SKM-1 (cell line): ENCODE data around the gene ZMYND11.

Experiments
- DNase-seq: peaks from one replicate; lab custom pipeline; 2025; ENCODE audit not compliant: unreplicated experiment; lab: John Stamatoyannopoulos, UW

Gene ZMYND11

DNA sequence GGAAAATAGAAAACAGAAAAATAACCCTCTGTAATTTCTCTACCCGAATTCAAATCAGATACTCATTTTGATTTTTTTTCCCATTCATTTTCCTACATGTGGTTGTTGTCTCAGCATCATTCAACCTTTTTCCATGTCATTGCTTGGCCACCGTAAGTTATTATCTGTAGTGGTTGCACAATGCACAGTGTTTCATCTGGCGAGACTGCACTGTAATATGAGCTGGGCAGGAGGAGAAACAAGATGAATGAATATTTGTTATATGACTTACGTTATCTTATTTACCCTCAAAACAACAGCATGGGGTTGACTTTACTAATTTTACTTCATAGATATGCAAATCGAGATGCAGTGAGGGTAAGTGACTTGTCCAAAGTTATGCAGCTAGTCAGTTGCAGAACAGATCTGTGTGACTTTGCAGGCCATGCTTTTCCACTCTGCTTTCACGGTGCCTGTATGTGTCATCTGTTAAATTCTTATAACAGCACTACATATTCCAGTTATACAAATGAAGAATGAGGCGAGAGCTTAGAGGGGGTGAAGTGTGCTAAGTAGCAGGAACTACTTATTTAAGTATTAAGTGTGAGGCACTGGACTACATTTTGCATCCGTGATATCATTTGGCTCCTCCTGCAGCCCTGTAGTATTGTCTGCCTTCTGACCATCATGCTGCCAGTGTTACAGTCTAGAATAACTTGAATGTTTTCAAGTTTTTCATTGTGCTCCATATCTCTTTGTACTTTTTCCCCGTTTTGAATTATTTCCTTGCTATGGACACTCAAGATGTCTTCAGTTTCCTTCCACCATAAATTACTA, 56.7 kb downstream of the ZMYND11 start:
- DNase-seq: no peak

- DNase-seq: no peak
These were observed 59.0 kb downstream of the ZMYND11 start for GRCh38 chr10:194281-194680.

DNA sequence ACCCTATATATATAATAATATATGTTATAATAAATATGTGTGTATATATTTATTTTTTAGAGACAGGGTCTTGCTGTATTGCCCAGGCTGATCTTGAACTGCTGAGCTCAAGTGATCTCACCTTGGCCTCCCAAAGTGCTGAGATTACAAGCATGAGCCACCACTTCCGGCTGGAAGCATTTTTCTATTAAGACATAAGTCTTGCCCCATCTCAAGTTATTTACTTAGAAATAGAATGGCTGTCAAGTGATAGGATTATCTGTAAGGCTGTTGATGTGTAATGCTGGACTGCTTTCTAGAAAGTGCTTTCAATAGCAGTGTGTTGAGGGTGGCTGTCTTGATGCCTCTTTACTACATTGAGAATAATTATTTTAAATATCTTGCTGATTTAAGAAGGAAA, 65.2 kb downstream of the ZMYND11 start:
- no peak for DNase-seq

DNA sequence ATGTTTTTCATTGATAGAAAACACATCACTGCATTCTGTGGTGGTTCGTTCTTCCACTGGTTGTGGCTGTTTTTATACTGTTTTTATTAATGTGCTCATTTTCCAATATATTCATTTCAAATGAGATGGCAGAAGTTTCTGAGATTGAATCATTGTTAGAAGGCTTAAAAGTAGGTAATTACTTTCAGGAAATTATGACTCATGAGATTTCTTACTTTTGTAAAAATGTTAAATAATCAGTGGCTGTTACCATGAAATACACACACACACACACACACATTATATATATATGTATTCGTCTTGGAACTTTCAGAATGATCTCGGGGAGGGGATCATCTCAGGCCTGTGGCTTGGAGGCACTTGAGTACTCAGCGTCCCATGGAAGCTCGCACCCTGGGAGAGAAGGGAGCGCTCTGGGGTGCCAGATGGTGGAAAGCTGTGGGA, 66.1 kb downstream of the ZMYND11 start:
- DNase-seq: no peak

GRCh38 chr10:208616-209015, 73.4 kb downstream of the ZMYND11 start:
- DNase-seq: no peak

DNA sequence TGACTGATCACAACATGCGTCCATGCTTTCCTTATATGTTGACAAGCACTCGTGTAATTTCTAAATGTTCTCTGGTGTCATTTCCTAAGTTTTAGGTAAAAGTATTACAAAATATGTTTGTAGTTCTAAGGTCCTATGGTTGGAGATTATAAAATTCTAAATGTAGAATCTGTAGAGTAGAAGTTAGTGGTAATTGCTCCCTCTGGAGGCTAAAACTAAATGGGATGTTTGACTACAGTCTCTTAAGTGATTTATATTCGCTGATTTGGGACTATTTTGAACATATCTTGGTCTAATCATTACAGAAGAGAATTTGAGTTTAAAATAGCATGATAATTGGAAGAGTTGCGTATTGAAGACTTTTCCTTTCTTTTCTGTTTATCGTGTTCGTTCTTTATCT, 74.1 kb downstream of the ZMYND11 start:
- DNase-seq: no peak

- DNase-seq: no peak
These were observed 75.0 kb downstream of the ZMYND11 start for GRCh38 chr10:210297-210696.

- DNase-seq: no peak
These were observed 80.2 kb downstream of the ZMYND11 start for GRCh38 chr10:215444-215843.

DNA sequence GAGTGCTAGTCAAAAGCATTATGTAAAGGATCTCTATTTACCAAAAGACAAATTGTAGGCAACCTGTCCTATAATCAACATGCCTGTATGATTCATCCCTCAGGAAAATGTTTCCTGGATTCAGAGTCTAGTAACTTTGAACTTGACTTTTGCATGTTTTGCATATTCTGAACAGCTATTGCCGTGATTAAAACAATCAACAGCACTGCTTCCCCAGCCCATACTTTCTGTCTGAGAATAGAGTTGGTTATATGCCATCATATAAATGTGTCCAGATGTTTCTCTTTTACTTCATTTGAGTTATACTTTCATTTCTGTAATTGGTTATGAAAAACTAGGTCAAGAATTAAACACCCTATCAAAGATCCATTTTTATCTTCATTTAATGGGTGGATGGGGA, 83.5 kb downstream of the ZMYND11 start:
- DNase-seq: no peak

DNA sequence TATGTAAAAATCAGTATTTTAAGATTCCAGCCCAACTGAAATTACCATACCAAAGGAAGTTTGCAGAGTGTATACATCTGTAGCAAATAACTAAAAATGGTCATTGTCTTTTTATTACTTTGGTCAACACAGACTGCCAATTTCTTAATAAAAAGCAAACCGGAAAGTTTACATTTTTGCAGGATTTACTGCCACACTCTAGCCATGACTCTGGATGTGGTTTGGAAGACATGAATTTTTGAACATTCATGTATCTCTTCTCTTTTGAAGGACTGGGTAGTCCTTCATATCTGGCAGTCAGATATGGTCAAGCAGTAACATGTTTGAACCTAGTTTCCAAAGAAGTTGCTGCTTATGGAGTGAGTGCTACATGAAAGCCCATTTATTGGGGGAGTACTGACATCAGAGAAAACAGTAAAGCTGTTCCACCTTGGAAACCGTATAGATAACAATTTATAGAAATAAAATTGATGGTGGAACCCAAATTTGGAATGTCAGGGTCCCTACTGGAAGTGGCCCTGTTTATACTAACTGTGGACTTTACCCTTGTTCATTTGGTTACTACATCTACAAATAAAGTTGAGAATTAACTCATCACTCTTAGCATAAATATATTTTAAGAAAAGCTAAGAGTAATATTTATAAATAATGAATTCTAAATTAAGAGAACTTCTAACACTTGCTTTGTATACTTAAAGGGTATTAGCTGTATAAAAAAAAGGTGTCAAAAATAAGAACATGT, 84.6 kb downstream of the ZMYND11 start:
- no peak for DNase-seq

GRCh38 chr10:224571-224970, 89.3 kb downstream of the ZMYND11 start:
- DNase-seq: no peak

DNA sequence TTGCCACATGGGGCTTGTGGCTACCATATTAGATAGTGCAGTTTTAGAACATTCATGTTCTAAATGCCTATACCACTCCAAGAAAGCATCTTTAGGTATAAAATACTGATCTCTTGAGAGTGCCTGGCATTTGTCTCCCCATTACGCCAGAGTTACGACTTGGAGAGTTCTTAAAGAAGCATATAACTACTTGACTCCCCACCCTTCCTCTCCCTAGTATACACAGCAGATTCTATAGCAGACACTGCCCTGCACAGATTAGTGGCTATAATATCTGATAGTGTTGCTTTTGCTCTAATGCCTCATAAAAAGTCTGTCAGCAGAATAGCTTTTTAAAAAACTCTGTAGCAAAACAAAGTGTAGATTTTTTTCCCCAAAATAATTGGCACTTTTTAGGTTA, 90.8 kb downstream of the ZMYND11 start:
- DNase-seq: no peak

GRCh38 chr10:227014-227413, 91.8 kb downstream of the ZMYND11 start:
- DNase-seq: no peak

DNA sequence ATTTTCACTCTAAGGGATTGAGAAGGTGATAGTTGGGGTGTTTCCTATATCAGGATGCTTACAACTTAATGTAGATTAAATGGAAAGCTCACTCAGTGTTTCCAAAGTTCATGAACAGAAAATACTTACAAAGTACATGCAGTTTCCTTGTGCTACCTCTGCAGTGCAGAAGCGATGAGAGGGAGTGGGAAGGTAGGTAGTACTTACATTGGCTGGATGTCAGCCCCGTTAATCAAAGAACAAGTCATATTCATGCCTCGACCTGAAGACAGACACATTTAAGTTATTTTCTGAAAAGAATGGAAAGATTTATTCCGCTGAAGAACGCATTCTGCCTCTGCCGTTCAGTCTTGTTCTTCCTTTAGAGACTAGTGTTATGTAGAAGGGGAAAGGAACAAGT, 93.1 kb downstream of the ZMYND11 start:
- no peak for DNase-seq

DNA sequence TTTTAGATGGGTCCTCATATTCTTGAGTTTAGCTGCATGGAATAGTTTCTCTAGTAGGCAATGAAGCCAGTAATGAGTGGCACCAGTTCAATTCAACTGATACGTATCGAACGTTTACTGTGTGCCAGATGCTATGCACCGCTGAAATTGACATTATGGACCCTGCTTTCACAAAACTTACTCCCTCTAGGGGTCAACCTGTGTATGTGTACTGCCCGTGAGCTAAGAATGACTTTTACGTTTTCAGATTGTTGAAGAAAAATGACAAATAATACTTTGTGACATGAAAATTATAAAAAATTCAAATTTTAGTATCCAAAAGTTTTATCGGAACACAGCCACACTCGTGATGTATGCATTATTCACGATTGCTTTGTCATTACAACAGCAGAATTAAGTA, 95.5 kb downstream of the ZMYND11 start:
- no peak for DNase-seq

DNA sequence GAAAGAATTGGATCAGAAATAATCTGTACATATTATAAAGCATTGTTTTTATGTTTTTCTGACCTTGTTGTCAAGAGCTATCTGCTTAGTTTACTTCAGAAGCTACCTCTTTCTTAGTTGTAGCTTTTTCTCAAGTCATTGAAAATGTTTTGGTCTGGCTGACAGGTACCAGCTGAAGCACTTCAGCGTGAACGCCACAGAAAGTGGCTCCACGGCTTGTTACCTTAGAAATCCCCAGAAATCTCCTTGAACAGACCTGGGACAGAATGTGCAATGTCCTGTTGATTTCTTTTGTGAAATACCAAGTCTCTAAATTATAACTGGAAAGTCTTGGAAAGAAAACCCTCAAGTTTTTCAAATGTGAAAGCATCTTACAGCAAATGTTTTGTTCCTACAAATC, 96.8 kb downstream of the ZMYND11 start:
- no peak for DNase-seq

DNA sequence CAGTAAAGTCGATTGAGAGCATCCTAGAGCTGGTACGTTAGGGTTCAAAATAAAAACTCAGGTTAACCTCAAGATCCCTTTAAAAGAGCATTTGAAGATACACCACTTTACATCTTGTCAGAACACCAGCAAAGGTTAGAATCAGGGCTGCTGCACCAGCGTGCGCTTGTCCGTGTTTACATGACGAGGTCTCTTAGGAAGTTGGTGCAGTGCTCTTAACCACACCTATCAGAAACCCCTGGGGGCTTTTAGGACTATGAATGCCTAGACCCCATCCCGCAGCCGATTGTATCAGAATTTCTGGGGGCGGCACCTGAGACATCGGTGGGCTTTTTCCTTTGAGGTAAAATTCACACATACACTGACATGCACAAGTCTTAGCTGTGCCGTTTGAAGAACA, 97.6 kb downstream of the ZMYND11 start:
- DNase-seq: no peak

- no peak for DNase-seq
These were observed 99.6 kb downstream of the ZMYND11 start for GRCh38 chr10:234708-235406.

DNA sequence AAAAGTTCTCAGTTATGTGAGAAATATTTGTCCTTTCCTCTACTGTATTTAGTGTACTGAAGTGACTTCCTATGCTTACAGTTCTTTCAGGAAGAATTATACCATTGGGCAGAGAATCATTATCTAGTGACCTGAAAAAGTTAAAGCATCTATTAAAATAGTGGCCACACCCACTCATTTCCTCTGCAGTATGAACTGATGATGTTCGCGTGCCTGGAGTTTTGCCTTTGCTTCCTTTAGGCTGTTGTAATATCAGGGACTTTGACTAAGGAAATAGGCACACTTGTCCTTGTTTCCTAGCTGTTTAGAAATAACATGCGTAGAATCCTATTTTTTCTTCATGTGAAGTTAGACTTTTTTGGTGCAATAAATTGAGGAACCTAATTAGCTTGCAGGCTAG, 100.7 kb downstream of the ZMYND11 start:
- DNase-seq: no peak

DNA sequence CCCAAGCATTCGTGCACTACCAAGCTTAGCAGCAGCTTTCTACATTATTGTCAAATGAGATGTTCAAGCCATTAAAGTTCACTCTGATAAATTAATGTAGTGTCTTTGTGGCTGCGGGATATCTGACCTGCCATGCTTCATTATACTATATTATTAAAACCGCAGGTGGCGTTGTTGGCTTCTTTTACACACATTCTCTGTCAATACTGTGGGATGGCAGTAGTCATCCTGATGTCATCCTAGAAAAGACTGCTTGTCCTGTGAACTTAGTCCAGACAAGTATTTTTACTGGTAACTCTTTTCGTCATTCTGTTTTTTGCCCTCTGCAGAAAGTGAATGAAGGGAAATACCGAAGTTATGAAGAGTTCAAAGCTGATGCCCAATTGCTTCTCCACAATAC, 103.9 kb downstream of the ZMYND11 start:
- DNase-seq: no peak

DNA sequence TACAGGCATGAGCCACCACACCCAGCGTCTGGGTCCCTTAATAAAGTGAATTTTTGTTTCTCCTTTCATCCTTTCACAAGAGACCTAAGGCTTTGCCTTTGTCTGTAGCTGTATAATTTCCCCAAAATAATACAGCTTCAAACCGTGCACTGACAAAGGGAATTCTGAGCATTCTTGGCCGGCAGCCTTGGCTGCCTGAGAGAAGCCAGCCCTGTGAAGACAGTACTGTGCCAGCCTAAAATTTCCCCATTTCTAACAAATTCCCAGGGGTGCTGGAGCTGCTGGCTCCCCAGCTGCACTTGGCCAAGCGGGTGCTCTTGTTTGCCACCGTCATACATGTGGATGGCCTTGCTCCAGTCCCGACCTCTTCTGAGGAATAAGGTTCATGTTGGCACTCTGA, 106.2 kb downstream of the ZMYND11 start:
- no peak for DNase-seq
